WTC11 (cell line): Measurements from ENCODE around the gene TPST2. TPM values are rescaled to one million over a fixed set of nuclear protein-coding genes. Genes with fewer than 3 reads are reported as not detected.

ENCODE experiments used
- ATAC-seq: fragments of 200-7000 bp; cut with Tn5 transposase; 2 replicates; pipeline ENCODE4 v1.10.0; 2021; ENCODE audit warnings: mild to moderate bottlenecking, moderate library complexity
- CTCF ChIA-PET: fragments of 300-600 bp; sonication (Branson Sonifier 250); formaldehyde crosslinking; loops from one replicate; lab custom pipeline; 2021; ENCODE audit warnings: antibody characterized with exemption; lab: Charles Lee
- POLR2A ChIA-PET: fragments of 350-600 bp; sonication (Branson Sonifier 250); formaldehyde crosslinking; loops from one replicate; lab custom pipeline; 2021; ENCODE audit warnings: antibody characterized with exemption; lab: Charles Lee
- DNase-seq: peaks from one replicate; pipeline ENCODE4 v3.0.0; 2021; ENCODE audit warnings: low spot score
- H3K27ac Mint-ChIP-seq: 2 replicates; pipeline ENCODE4 v1.8.0; 2021; ENCODE audit warnings: mixed read lengths
- H3K27me3 Mint-ChIP-seq: 2 replicates; pipeline ENCODE4 v1.8.0; 2021; ENCODE audit warnings: low read depth, mild to moderate bottlenecking, moderate library complexity, mixed read lengths
- H3K36me3 Mint-ChIP-seq: 2 replicates; pipeline ENCODE4 v1.8.0; 2021; ENCODE audit warnings: mixed read lengths
- H3K4me1 Mint-ChIP-seq: 2 replicates; pipeline ENCODE4 v1.8.0; 2022; ENCODE audit warnings: mixed read lengths
- H3K4me3 Mint-ChIP-seq: 2 replicates; pipeline ENCODE4 v1.8.0; 2021; ENCODE audit warnings: mild to moderate bottlenecking, moderate library complexity, mixed read lengths
- H3K9me3 Mint-ChIP-seq: 2 replicates; pipeline ENCODE4 v1.8.0; 2021; ENCODE audit warnings: mixed read lengths
- AR ChIP-seq: fragments of 250-450 bp; sonication (Bioruptor Pico); IDR thresholded peaks from 2 replicates; pipeline ENCODE4 v1.9.0; 2021; ENCODE audit warnings: mild to moderate bottlenecking
- CBFB ChIP-seq: sonication (generic); formaldehyde crosslinking; IDR thresholded peaks from 2 replicates; pipeline ENCODE4 v1.8.1; 2022; ENCODE audit warnings: mild to moderate bottlenecking, low read depth, missing genetic modification reagents
- ERG ChIP-seq: fragments of 250-450 bp; sonication (Bioruptor Pico); IDR thresholded peaks from 2 replicates; pipeline ENCODE4 v1.8.0; 2021; ENCODE audit warnings: mild to moderate bottlenecking
- ESRRA ChIP-seq: sonication (generic); formaldehyde crosslinking; IDR thresholded peaks from 2 replicates; pipeline ENCODE4 v1.8.1; 2022; ENCODE audit warnings: mild to moderate bottlenecking, missing genetic modification reagents, borderline replicate concordance
- JAZF1 ChIP-seq: fragments of 250-450 bp; sonication (Bioruptor Pico); IDR thresholded peaks from 2 replicates; pipeline ENCODE4 v1.9.0; 2021; ENCODE audit warnings: moderate library complexity, mild to moderate bottlenecking, inconsistent platforms
- MXD4 ChIP-seq: fragments of 250-450 bp; sonication (Bioruptor Pico); IDR thresholded peaks from 2 replicates; pipeline ENCODE4 v1.8.0; 2021; ENCODE audit warnings: mild to moderate bottlenecking, moderate library complexity, borderline replicate concordance
- NR1H2 ChIP-seq: sonication (generic); formaldehyde crosslinking; IDR thresholded peaks from 2 replicates; pipeline ENCODE4 v1.9.0; 2021; ENCODE audit warnings: mild to moderate bottlenecking, moderate library complexity, missing genetic modification reagents
- TEAD1 ChIP-seq: sonication (generic); formaldehyde crosslinking; IDR thresholded peaks from 2 replicates; pipeline ENCODE4 v1.8.0; 2022; ENCODE audit warnings: mild to moderate bottlenecking, missing genetic modification reagents
- ZNF317 ChIP-seq: sonication (generic); formaldehyde crosslinking; IDR thresholded peaks from 2 replicates; pipeline ENCODE4 v1.8.1; 2023; ENCODE audit warnings: low read depth, mild to moderate bottlenecking, moderate library complexity, missing genetic modification reagents, borderline replicate concordance
- ZNF396 ChIP-seq: fragments of 250-450 bp; sonication (Bioruptor Pico); IDR thresholded peaks from 2 replicates; pipeline ENCODE4 v1.8.0; 2021; ENCODE audit warnings: mild to moderate bottlenecking, moderate library complexity, borderline replicate concordance
- ZNF423 ChIP-seq: fragments of 250-450 bp; sonication (Bioruptor Pico); IDR thresholded peaks from 2 replicates; pipeline ENCODE4 v2.1.2; 2022; ENCODE audit warnings: mild to moderate bottlenecking, moderate library complexity
- total RNA-seq: library from RNA; stranded (reverse); gene quantifications from 3 replicates; pipeline ENCODE4 v1.2.3, GENCODE V29; 2021
- TF ChIP-seq, protein P1 (sequence below): sonication (generic); formaldehyde crosslinking; IDR thresholded peaks from 2 replicates; pipeline ENCODE4 v1.8.1; 2022; ENCODE audit warnings: mild to moderate bottlenecking, moderate library complexity, missing genetic modification reagents
- TF ChIP-seq, protein P2 (sequence below): fragments of 250-450 bp; sonication (Bioruptor Pico); IDR thresholded peaks from 2 replicates; pipeline ENCODE4 v2.1.2; 2022; ENCODE audit warnings: mild to moderate bottlenecking, moderate library complexity
- TF ChIP-seq, protein P3 (sequence below): fragments of 250-450 bp; sonication (Bioruptor Pico); conservative IDR thresholded peaks from 2 replicates; pipeline ENCODE4 v1.9.0; 2021; ENCODE audit warnings: mild to moderate bottlenecking
- TF ChIP-seq, protein P4 (sequence below): sonication (generic); formaldehyde crosslinking; IDR thresholded peaks from 2 replicates; pipeline ENCODE4 v1.8.1; 2022; ENCODE audit warnings: low read depth, missing genetic modification reagents, borderline replicate concordance
- TF ChIP-seq, protein P5 (sequence below): sonication (generic); formaldehyde crosslinking; conservative IDR thresholded peaks from 2 replicates; pipeline ENCODE4 v1.8.1; 2022; ENCODE audit warnings: mild to moderate bottlenecking, missing genetic modification reagents
- TF ChIP-seq, protein P6 (sequence below): fragments of 200-600 bp; IDR thresholded peaks from 2 replicates; pipeline ENCODE4 v1.8.0; 2022; ENCODE audit warnings: antibody characterized with exemption

Gene TPST2
- total RNA-seq, 1 experiment from 2014 or later: 84.2 TPM

DNA sequence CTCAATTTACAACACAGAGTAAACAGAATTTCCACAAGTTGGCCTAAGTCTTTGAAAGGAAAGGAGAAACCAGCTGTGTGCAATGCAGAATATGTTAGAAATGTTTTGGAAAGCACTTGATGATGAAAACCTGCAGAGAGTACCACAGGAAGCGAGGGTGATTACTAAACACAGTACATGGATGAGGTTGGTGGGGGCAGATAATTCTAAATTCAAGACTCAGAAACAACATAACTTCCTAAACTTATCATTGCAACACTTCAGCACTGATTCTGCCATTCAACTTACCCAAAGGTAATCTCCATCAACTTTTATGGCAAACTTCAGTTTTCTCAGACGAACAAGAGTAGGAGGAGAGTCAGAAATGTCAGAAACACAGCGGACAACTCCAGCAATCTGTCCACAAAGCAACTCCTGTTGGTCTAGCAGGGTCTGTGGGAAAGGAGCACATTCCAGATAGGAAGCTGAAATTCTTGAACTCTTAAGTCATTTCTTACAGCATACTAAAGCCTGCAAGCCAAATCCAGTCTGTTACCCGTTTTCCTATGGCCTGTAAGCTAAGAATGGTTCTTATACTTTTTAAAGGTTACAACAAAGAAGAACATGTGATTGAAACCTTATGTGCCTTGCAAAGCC, 113.1 kb downstream of the TPST2 start:
- H3K9me3 Mint-ChIP-seq: no peaks in the 10 kb centered on the region
- TF ChIP-seq ESRRA (CRISPR knock-in tag) (no peak), AR (CRISPR knock-in tag) (no peak), NR1H2 (CRISPR knock-in tag) (no peak), MXD4 (CRISPR knock-in tag) (no peak), ZNF317 (CRISPR knock-in tag) (no peak), TEAD1 (CRISPR knock-in tag) (no peak), JAZF1 (CRISPR knock-in tag) (no peak), ZNF423 (CRISPR knock-in tag) (no peak), CBFB (CRISPR knock-in tag) (no peak), ZNF396 (CRISPR knock-in tag) (no peak), ERG (CRISPR knock-in tag) (no peak)
- TF ChIP-seq, protein P1, sequence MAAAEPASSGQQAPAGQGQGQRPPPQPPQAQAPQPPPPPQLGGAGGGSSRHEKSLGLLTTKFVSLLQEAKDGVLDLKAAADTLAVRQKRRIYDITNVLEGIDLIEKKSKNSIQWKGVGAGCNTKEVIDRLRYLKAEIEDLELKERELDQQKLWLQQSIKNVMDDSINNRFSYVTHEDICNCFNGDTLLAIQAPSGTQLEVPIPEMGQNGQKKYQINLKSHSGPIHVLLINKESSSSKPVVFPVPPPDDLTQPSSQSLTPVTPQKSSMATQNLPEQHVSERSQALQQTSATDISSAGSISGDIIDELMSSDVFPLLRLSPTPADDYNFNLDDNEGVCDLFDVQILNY: no peak
- TF ChIP-seq, protein P2, sequence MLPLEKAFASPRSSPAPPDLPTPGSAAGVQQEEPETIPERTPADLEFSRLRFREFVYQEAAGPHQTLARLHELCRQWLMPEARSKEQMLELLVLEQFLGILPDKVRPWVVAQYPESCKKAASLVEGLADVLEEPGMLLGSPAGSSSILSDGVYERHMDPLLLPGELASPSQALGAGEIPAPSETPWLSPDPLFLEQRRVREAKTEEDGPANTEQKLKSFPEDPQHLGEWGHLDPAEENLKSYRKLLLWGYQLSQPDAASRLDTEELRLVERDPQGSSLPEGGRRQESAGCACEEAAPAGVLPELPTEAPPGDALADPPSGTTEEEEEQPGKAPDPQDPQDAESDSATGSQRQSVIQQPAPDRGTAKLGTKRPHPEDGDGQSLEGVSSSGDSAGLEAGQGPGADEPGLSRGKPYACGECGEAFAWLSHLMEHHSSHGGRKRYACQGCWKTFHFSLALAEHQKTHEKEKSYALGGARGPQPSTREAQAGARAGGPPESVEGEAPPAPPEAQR (CRISPR knock-in tag): no peak
- TF ChIP-seq, protein P3, sequence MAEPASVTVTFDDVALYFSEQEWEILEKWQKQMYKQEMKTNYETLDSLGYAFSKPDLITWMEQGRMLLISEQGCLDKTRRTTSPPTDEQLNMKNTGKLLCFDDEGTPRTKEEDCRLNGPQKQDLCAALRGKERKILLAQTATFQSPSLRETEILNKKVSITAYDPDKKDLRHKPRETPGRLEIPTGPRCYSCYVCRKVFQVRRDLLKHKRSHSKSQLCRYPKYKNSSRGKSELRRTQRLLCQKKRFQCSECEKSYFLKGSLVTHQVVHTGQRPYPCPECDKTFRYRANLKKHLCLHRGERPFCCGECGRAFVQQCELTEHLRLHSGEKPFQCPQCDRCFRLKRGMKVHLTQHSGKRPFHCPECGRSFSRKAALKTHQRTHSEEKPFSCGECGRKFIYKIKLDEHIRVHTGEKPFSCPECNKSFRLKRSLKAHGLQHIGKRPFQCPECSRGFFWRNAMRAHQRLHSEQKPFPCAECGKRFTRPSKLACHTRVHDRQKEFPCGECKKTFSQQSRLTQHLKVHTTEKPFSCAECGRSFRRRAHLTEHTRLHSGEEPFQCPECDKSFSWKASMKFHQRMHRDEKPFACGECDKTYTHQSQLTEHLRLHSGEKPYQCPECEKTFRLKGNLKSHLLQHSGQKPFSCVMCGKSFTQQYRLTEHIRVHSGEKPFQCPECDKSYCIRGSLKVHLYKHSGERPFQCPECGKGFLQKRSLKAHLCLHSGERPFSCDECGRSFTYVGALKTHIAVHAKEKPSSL (CRISPR knock-in tag): no peak
- TF ChIP-seq, protein P4, sequence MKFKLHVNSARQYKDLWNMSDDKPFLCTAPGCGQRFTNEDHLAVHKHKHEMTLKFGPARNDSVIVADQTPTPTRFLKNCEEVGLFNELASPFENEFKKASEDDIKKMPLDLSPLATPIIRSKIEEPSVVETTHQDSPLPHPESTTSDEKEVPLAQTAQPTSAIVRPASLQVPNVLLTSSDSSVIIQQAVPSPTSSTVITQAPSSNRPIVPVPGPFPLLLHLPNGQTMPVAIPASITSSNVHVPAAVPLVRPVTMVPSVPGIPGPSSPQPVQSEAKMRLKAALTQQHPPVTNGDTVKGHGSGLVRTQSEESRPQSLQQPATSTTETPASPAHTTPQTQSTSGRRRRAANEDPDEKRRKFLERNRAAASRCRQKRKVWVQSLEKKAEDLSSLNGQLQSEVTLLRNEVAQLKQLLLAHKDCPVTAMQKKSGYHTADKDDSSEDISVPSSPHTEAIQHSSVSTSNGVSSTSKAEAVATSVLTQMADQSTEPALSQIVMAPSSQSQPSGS: no peak
- TF ChIP-seq, protein P5, sequence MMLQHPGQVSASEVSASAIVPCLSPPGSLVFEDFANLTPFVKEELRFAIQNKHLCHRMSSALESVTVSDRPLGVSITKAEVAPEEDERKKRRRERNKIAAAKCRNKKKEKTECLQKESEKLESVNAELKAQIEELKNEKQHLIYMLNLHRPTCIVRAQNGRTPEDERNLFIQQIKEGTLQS (CRISPR knock-in tag): no peak
- TF ChIP-seq, protein P6, sequence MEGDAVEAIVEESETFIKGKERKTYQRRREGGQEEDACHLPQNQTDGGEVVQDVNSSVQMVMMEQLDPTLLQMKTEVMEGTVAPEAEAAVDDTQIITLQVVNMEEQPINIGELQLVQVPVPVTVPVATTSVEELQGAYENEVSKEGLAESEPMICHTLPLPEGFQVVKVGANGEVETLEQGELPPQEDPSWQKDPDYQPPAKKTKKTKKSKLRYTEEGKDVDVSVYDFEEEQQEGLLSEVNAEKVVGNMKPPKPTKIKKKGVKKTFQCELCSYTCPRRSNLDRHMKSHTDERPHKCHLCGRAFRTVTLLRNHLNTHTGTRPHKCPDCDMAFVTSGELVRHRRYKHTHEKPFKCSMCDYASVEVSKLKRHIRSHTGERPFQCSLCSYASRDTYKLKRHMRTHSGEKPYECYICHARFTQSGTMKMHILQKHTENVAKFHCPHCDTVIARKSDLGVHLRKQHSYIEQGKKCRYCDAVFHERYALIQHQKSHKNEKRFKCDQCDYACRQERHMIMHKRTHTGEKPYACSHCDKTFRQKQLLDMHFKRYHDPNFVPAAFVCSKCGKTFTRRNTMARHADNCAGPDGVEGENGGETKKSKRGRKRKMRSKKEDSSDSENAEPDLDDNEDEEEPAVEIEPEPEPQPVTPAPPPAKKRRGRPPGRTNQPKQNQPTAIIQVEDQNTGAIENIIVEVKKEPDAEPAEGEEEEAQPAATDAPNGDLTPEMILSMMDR: no peak
- peaks cover 66% of the 10 kb centered on the region for H3K36me3 Mint-ChIP-seq
- ChIA-PET CTCF (no interaction called here), POLR2A (no interaction called here)
- H3K27ac Mint-ChIP-seq: no peak overlapping the region
- no peaks in the 10 kb centered on the region for H3K27me3 Mint-ChIP-seq
- peaks cover 21% of the 10 kb centered on the region for H3K4me1 Mint-ChIP-seq
- DNase-seq: no peak
- no peak overlapping the region for H3K4me3 Mint-ChIP-seq
- ATAC-seq: no peak
